OCI-LY1 (cell line): ENCODE measurements around the gene HTR1E.

Experiments used
- H2AFZ ChIP-seq: fragments of 200-600 bp; sonication (generic), shearing (Covaris generic); 2 replicates; pipeline ENCODE4 v1.6.0; 2014; ENCODE audit warnings: antibody characterized with exemption, mild to moderate bottlenecking, low read length
- H3F3A ChIP-seq: fragments of 200-600 bp; sonication (generic), shearing (Covaris generic); 2 replicates; pipeline ENCODE4 v1.6.0; 2014; ENCODE audit warnings: mild to moderate bottlenecking, antibody characterized with exemption, low read length, moderate library complexity; ENCODE audit not compliant: insufficient read depth
- H3K27ac ChIP-seq: fragments of 200-600 bp; sonication (generic); 2 replicates; pipeline ENCODE4 v1.5.1; 2014; ENCODE audit warnings: low read length, mixed run types, mild to moderate bottlenecking, low read depth; ENCODE audit not compliant: poor library complexity, severe bottlenecking
- H3K27me3 ChIP-seq: fragments of 200-600 bp; sonication (generic); 2 replicates; pipeline ENCODE4 v1.6.0; 2014; ENCODE audit warnings: antibody characterized with exemption, mild to moderate bottlenecking, low read length, moderate library complexity; ENCODE audit not compliant: insufficient read depth
- H3K36me3 ChIP-seq: fragments of 200-600 bp; sonication (generic); 2 replicates; pipeline ENCODE4 v1.6.1; 2014; ENCODE audit warnings: mild to moderate bottlenecking, antibody characterized with exemption, low read length, moderate library complexity, mixed read lengths; ENCODE audit not compliant: insufficient read depth
- H3K4me1 ChIP-seq: fragments of 200-600 bp; sonication (generic); 2 replicates; pipeline ENCODE4 v1.5.1; 2014; ENCODE audit warnings: mild to moderate bottlenecking, low read length, moderate library complexity; ENCODE audit not compliant: insufficient read depth, severe bottlenecking
- H3K4me2 ChIP-seq: fragments of 200-600 bp; sonication (generic), shearing (Covaris generic); 2 replicates; pipeline ENCODE4 v1.6.1; 2014; ENCODE audit warnings: low read length
- H3K4me3 ChIP-seq: fragments of 200-600 bp; sonication (generic); 2 replicates; pipeline ENCODE4 v1.5.1; 2014; ENCODE audit warnings: low read length, low read depth, mild to moderate bottlenecking, mixed read lengths; ENCODE audit not compliant: poor library complexity, severe bottlenecking
- H3K79me2 ChIP-seq: fragments of 200-600 bp; shearing (Covaris generic); 2 replicates; pipeline ENCODE4 v1.6.1; 2016; ENCODE audit warnings: mixed run types, low read length, mixed read lengths; ENCODE audit not compliant: insufficient read depth
- H3K9ac ChIP-seq: fragments of 200-600 bp; sonication (generic), shearing (Covaris generic); 2 replicates; pipeline ENCODE4 v1.6.1; 2014; ENCODE audit warnings: mild to moderate bottlenecking, low read length, mixed read lengths
- H3K9me2 ChIP-seq: fragments of 200-600 bp; sonication (generic), shearing (Covaris generic); 2 replicates; pipeline ENCODE4 v1.6.1; 2014; ENCODE audit warnings: low read depth, mild to moderate bottlenecking, low read length, mixed read lengths
- H3K9me3 ChIP-seq: fragments of 200-600 bp; shearing (Covaris generic); 2 replicates; pipeline ENCODE4 v1.6.1; 2014; ENCODE audit warnings: low read length, mixed read lengths
- H4K20me1 ChIP-seq: fragments of 200-600 bp; sonication (generic), shearing (Covaris generic); 2 replicates; pipeline ENCODE4 v1.6.0; 2016; ENCODE audit warnings: mild to moderate bottlenecking, low read length; ENCODE audit not compliant: insufficient read depth
- CTCF ChIP-seq: fragments of 200-600 bp; sonication (generic), shearing (Covaris generic); IDR thresholded peaks from 2 replicates; pipeline ENCODE4 v1.5.1; 2017; ENCODE audit warnings: mild to moderate bottlenecking, antibody characterized with exemption, low read length, moderate library complexity, mixed read lengths
- EZH2 ChIP-seq: fragments of 200-600 bp; sonication (generic), shearing (Covaris generic); IDR thresholded peaks from 2 replicates; pipeline ENCODE4 v1.8.0; 2017; ENCODE audit warnings: borderline replicate concordance, mixed run types, mild to moderate bottlenecking, antibody characterized with exemption, low read length, moderate library complexity, mixed read lengths

The HTR1E gene

GRCh38 chr6:87049779-87050178, 112.5 kb downstream of the HTR1E start:
- Histone ChIP-seq H3K79me2 (no peaks in the 10 kb centered on the region), H3K4me1 (no peaks in the 10 kb centered on the region), H3K9me2 (no peaks in the 10 kb centered on the region), H2AFZ (no peak overlapping the region), H3K4me2 (no peak overlapping the region), H3K27ac (no peak overlapping the region), H3K4me3 (no peak overlapping the region), H3K9me3 (no peaks in the 10 kb centered on the region), H3K9ac (no peak overlapping the region), H3F3A (no peaks in the 10 kb centered on the region), H4K20me1 (no peaks in the 10 kb centered on the region), H3K27me3 (peaks cover 3% of the 10 kb centered on the region; the same call in 1 of the 2 replicates), H3K36me3 (no peaks in the 10 kb centered on the region)
- TF ChIP-seq EZH2, result no peak
- TF ChIP-seq CTCF, result no peak

DNA sequence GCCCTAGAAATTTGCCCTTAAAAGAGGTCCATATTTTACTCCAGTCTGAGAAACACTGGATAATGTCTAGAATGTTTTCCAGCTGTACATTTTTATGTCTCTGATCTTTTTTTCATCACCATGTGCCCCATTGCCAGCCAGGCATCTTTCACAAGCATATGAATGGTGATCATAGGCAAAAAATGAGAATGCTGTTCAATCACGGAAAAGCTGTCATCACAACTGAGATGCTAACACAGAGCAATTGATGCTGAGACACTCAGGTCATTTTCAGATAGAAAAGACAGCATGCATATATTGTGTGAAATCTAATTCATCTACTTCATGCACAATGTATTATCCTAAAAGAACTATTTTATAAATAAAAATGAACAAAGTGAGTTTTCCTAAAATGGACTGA, 116.0 kb downstream of the HTR1E start:
- Histone ChIP-seq H4K20me1 (no peaks in the 10 kb centered on the region), H2AFZ (no peak overlapping the region), H3K9ac (no peak overlapping the region), H3K27me3 (no peaks in the 10 kb centered on the region), H3K27ac (no peak overlapping the region), H3K36me3 (no peaks in the 10 kb centered on the region), H3K4me3 (no peak overlapping the region), H3K9me3 (no peaks in the 10 kb centered on the region), H3K4me1 (no peaks in the 10 kb centered on the region), H3F3A (no peaks in the 10 kb centered on the region), H3K9me2 (no peaks in the 10 kb centered on the region), H3K79me2 (no peaks in the 10 kb centered on the region), H3K4me2 (no peak overlapping the region)
- no peak for TF ChIP-seq EZH2

DNA sequence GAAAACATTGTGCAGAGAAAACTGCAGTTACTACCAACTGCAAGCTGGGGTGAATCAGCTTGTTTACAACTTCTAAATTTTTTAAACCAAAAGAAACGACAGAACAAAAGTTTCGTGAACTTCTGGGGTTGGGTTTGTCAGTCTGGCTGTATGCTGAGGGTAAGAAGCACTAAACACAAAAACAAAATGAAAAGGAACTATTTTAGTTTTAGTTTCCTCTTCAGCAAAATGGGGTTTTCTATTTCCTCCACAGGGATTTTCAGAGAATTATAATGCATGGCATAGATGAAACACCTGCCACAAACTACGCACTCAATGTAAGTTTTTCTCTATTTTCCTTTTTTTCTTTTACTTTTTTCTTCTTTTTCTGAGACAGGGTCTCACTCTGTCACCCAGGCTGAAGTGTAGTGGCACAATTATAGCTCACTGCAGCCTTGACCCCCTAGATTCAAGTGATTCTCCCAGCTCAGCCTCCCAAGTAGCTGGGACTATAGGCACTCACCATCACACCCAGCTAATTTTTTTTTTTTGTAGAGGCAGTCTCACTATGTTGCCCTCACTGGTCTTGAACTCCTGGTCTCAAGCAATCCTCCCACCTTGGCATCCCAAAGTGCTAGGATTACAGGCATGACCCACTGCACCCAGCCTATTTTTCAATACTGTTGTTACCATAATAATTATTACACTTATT, 117.0 kb downstream of the HTR1E start:
- no peaks in the 10 kb centered on the region for H4K20me1 ChIP-seq
- no peak overlapping the region for H2AFZ ChIP-seq
- no peak overlapping the region for H3K4me2 ChIP-seq
- H3F3A ChIP-seq, result no peaks in the 10 kb centered on the region
- no peak overlapping the region for H3K27ac ChIP-seq
- no peak overlapping the region for H3K9ac ChIP-seq
- no peaks in the 10 kb centered on the region for H3K36me3 ChIP-seq
- no peak overlapping the region for H3K4me3 ChIP-seq
- H3K27me3 ChIP-seq, result no peaks in the 10 kb centered on the region
- H3K79me2 ChIP-seq, result no peaks in the 10 kb centered on the region
- H3K9me3 ChIP-seq, result no peaks in the 10 kb centered on the region
- no peaks in the 10 kb centered on the region for H3K4me1 ChIP-seq
- no peak for TF ChIP-seq EZH2
- TF ChIP-seq CTCF, result no peak
- no peaks in the 10 kb centered on the region for H3K9me2 ChIP-seq

DNA sequence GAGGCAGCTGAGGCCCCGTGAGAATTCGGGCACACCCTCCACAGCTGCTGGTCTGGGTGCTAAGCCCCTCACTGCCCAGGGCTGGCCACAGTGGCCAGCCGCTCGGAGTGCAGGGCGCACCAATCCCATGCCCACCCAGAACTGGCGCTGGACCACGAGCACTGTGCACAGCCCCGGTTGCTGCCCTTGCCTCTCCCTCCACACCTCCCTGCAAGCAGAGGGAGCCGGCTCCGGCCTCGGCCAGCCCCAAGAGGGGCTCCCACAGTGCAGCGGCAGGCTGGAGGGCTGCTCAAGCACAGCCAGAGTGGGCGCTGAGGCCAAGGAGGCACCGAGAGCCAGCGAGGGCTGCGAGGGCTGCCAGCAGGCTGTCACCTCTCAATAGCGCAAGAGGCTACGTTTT, 122.6 kb downstream of the HTR1E start:
- no peaks in the 10 kb centered on the region for H3K27me3 ChIP-seq
- H3K27ac ChIP-seq, result no peak overlapping the region
- no peak overlapping the region for H3K9ac ChIP-seq
- no peaks in the 10 kb centered on the region for H3K36me3 ChIP-seq
- no peaks in the 10 kb centered on the region for H3K9me2 ChIP-seq
- H3K4me3 ChIP-seq, result no peak overlapping the region
- no peak overlapping the region for H3K4me2 ChIP-seq
- H3K79me2 ChIP-seq, result no peaks in the 10 kb centered on the region
- no peaks in the 10 kb centered on the region for H3K9me3 ChIP-seq
- no peak overlapping the region for H2AFZ ChIP-seq
- no peak for TF ChIP-seq EZH2
- no peak for TF ChIP-seq CTCF
- H4K20me1 ChIP-seq, result no peaks in the 10 kb centered on the region
- no peaks in the 10 kb centered on the region for H3F3A ChIP-seq
- H3K4me1 ChIP-seq, result no peaks in the 10 kb centered on the region
